BE2C (cell line): ENCODE results near the gene RRP1.
A peak's percentile ranks its signal among the peaks of the same experiment; 100 is the strongest.

Source experiments
- DNase-seq: peaks from one replicate; pipeline ENCODE4 v3.0.0-alpha.2; 2020
- H3K27me3 ChIP-seq: fragments of 250-450 bp; sonication (Bioruptor Pico); 2 replicates; pipeline ENCODE4 v1.5.1; 2020; ENCODE audit warnings: mild to moderate bottlenecking
- H3K36me3 ChIP-seq: fragments of 250-450 bp; sonication (Bioruptor Pico); 2 replicates; pipeline ENCODE4 v1.5.1; 2020; ENCODE audit warnings: mild to moderate bottlenecking
- H3K4me1 ChIP-seq: fragments of 250-450 bp; sonication (Bioruptor Pico); 2 replicates; pipeline ENCODE4 v1.5.1; 2020
- H3K4me3 ChIP-seq: 2 replicates; pipeline ENCODE4 v1.5.1; 2011; ENCODE audit warnings: low read depth, low read length
- H3K9me3 ChIP-seq: fragments of 250-450 bp; sonication (Bioruptor Pico); 2 replicates; pipeline ENCODE4 v1.5.1; 2020
- CTCF ChIP-seq: IDR thresholded peaks from 2 replicates; pipeline ENCODE4 v1.5.1; 2012; ENCODE audit warnings: mild to moderate bottlenecking, low read depth, low read length

RRP1 gene

DNA sequence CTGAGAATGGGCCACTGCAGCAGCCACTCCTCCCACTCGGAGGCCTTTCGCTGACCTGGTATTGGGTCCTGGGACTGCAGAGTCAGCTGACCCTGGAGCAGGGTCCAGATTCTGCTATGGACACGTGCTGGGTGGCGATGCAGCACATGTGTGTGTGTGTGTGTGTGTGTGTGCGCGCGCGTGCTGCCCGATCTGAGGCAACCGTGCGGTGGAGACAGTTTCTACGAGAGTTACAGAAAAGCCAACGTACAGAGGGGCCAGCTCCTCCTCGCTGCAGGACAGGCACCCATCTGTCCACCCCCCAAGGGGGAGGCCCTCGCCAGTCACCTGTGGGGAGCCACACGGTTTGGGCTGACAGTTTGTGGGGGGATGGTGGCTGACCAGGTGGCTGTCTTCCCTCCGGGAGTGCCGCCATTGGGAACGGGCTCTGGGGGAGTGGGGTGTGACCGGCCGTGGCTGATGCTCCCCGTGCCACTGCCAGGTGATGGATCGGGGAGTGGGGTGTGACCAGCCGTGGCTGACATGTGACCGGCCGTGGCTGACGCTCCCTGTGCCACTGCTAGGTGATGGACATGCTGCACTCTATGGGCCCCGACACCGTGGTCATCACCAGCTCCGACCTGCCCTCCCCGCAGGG is 37.3 kb upstream of the RRP1 start:
- no peaks in the 10 kb centered on the region for H3K27me3 ChIP-seq
- no peak for TF ChIP-seq CTCF
- H3K36me3 ChIP-seq = peaks cover 16% of the 10 kb centered on the region
- no peaks in the 10 kb centered on the region for H3K4me1 ChIP-seq
- DNase-seq = no peak
- H3K9me3 ChIP-seq = no peaks in the 10 kb centered on the region
- H3K4me3 ChIP-seq = no peak overlapping the region

- TF ChIP-seq CTCF = no peak
- DNase-seq = no peak
- Histone ChIP-seq H3K4me3 (no peak overlapping the region), H3K36me3 (peaks cover 16% of the 10 kb centered on the region), H3K4me1 (no peaks in the 10 kb centered on the region), H3K27me3 (no peaks in the 10 kb centered on the region), H3K9me3 (no peaks in the 10 kb centered on the region)
Measured at GRCh38 chr21:43752758-43753438, 36.5 kb upstream of the RRP1 start.

GRCh38 chr21:43753439-43753799 is 36.0 kb upstream of the RRP1 start:
- no peak overlapping the region for H3K4me3 ChIP-seq
- no peaks in the 10 kb centered on the region for H3K4me1 ChIP-seq
- no peaks in the 10 kb centered on the region for H3K9me3 ChIP-seq
- no peaks in the 10 kb centered on the region for H3K27me3 ChIP-seq
- no peak for TF ChIP-seq CTCF
- DNase-seq = no peak
- peaks cover 16% of the 10 kb centered on the region for H3K36me3 ChIP-seq

- no peaks in the 10 kb centered on the region for H3K27me3 ChIP-seq
- H3K36me3 ChIP-seq = peaks cover 16% of the 10 kb centered on the region
- no peak for TF ChIP-seq CTCF
- no peak overlapping the region for H3K4me3 ChIP-seq
- no peaks in the 10 kb centered on the region for H3K4me1 ChIP-seq
- H3K9me3 ChIP-seq = no peaks in the 10 kb centered on the region
- DNase-seq = peak; percentile 36
Measured at GRCh38 chr21:43754948-43755781, 34.2 kb upstream of the RRP1 start.

DNA sequence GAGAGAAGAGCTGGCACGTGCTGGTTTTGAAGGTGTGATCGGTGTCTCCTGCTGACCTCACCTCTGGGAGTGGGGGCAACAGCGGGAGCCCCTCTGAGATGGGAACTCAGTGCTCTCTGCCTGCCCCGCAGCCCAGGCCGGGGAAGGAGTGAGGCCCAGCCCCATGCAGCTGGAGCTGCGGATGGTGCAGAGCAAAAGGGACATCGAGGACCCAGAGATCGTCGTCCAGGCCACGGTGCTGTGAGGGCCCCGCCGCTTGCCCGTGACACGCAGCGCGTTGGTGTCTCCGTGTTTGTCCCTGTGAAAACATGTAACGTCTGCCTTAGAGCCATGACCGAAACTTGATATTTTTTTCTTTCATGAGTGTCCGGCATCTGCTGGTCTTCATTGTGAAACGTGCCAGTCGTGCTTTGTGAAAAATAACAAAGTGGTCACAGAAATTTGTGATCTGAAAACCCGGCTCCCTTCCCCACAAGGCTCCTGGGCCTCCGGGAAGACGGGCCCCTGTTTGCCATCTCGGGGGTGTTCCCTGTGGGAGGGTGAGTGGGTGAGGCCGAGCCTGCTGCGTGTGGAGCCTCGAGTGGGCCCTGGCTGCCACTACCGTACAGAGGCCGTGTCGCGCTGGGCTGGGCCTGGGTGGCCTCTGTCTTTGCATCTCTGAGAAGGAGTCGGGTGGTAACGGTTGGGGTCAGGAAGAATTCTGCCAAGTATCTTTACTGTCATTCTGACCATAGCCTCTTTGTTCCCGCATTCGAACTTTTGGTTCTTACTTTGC is 33.4 kb upstream of the RRP1 start:
- H3K9me3 ChIP-seq = no peaks in the 10 kb centered on the region
- no peaks in the 10 kb centered on the region for H3K27me3 ChIP-seq
- peaks cover 16% of the 10 kb centered on the region for H3K36me3 ChIP-seq
- no peaks in the 10 kb centered on the region for H3K4me1 ChIP-seq
- no peak for TF ChIP-seq CTCF
- no peak for DNase-seq
- H3K4me3 ChIP-seq = no peak overlapping the region
